K562 (cell line): ENCODE measurements around the gene LAMC1. TPM values are rescaled to one million over a fixed set of nuclear protein-coding genes. Genes with fewer than 3 reads are reported as not detected.

Experiments used
- ATAC-seq: fragments of 200-7000 bp; cut with Tn5 transposase; 3 replicates; pipeline ENCODE4 v1.9.1; 2020; ENCODE audit warnings: moderate library complexity
- BruUV-seq: library from RNA; stranded (reverse); fragments of 400-500 nt; replicated peaks from 2 replicates; lab custom pipeline; 2021; lab: Mats Ljungman, UMichigan
- CTCF ChIA-PET: fragments of 300-600 bp; formaldehyde crosslinking; extraction: SDS; loops from one replicate; lab custom pipeline; 2021; ENCODE audit warnings: low intra/inter-chr PET ratio; lab: Yijun Ruan, JAX
- POLR2A ChIA-PET: fragments of 300-600, 350-650 bp; sonication (Branson Sonifier 250); formaldehyde crosslinking; extraction: SDS; loops from one replicate; lab custom pipeline; 2021; ENCODE audit warnings: antibody characterized with exemption, inconsistent platforms; lab: Yijun Ruan, JAX
- DNase-seq, 4 experiments: peaks; one replicate each; pipeline versions ENCODE4 v3.0.0 to v3.0.0-alpha.2; 2011 to 2018; ENCODE audit warnings: low spot score in 3 of 4, mixed read lengths in 3 of 4; ENCODE audit errors: extremely low read depth in 1 of 4
- FAIRE-seq: peaks from 2 replicates; lab custom pipeline; 2011; peaks lifted over from hg19 to GRCh38; lab: Jason Lieb, UNC
- H2AFZ ChIP-seq: 2 replicates; pipeline ENCODE4 v1.6.0; 2011; ENCODE audit warnings: low read depth, low read length, control low read depth, inconsistent platforms
- H3K27ac ChIP-seq: fragments of 200-600 bp; 3 replicates; pipeline ENCODE4 v1.8.0; 2011; ENCODE audit warnings: low read depth, mild to moderate bottlenecking, control low read depth, inconsistent platforms, low read length, moderate library complexity, mixed read lengths; ENCODE audit errors: extremely low read depth
- H3K27me3 ChIP-seq, 2 experiments: fragments of 300-600 bp in 1 of 2; 2 replicates in 1 of 2; 3 replicates in 1 of 2; pipeline versions ENCODE4 v1.6.0 to v1.8.0; 2011; ENCODE audit warnings: inconsistent platforms in 2 of 2, low read length in 2 of 2, mild to moderate bottlenecking in 1 of 2, mixed read lengths in 1 of 2, moderate library complexity in 1 of 2; ENCODE audit not compliant: control insufficient read depth in 2 of 2, insufficient read depth in 2 of 2
- H3K36me3 ChIP-seq: fragments of 300-600 bp; 3 replicates; pipeline ENCODE4 v1.8.0; 2011; ENCODE audit warnings: mild to moderate bottlenecking, low read length, inconsistent platforms; ENCODE audit not compliant: control insufficient read depth, insufficient read depth
- H3K4me1 ChIP-seq, 2 experiments: fragments of 200-600 bp in 1 of 2; replicated peaks in 1 of 2; 2 replicates in 1 of 2; 3 replicates in 1 of 2; pipeline versions ENCODE4 v1.5.1 to v1.8.0; 2011; ENCODE audit warnings: inconsistent platforms in 2 of 2, low read length in 2 of 2, mild to moderate bottlenecking in 1 of 2, mixed read lengths in 1 of 2, moderate library complexity in 1 of 2; ENCODE audit not compliant: control insufficient read depth in 2 of 2, insufficient read depth in 2 of 2
- H3K4me2 ChIP-seq: 2 replicates; pipeline ENCODE4 v1.6.1; 2011; ENCODE audit warnings: low read length, control low read depth, inconsistent platforms, mixed read lengths; ENCODE audit not compliant: insufficient read depth
- H3K4me3 ChIP-seq: fragments of 200-600 bp; sonication (generic), shearing (Covaris generic); 2 replicates; pipeline ENCODE4 v1.5.1; 2016; ENCODE audit warnings: control low read depth, inconsistent platforms
- H3K79me2 ChIP-seq: fragments of 200-600 bp; 3 replicates; pipeline ENCODE4 v1.8.0; 2011; ENCODE audit warnings: low read length, inconsistent platforms; ENCODE audit not compliant: control insufficient read depth, insufficient read depth
- H3K9ac ChIP-seq, 2 experiments: 2 replicates each; pipeline versions ENCODE4 v1.6.0 to v1.6.1; 2011; ENCODE audit warnings: low read depth in 2 of 2, low read length in 2 of 2, control low read depth in 1 of 2, inconsistent platforms in 1 of 2, mild to moderate bottlenecking in 1 of 2, mixed read lengths in 1 of 2; ENCODE audit not compliant: insufficient read depth in 1 of 2
- H3K9me1 ChIP-seq: one replicate; pipeline ENCODE4 v1.6.0; 2011; ENCODE audit warnings: inconsistent platforms, mild to moderate bottlenecking, low read length, moderate library complexity; ENCODE audit not compliant: control insufficient read depth, insufficient read depth
- H3K9me3 ChIP-seq: replicated peaks from 2 replicates; pipeline ENCODE4 v1.5.1; 2011; ENCODE audit warnings: low read depth, low read length, inconsistent platforms; ENCODE audit not compliant: control insufficient read depth, insufficient read depth
- H4K20me1 ChIP-seq: replicated peaks from 2 replicates; pipeline ENCODE4 v1.6.1; 2011; ENCODE audit warnings: low read length, inconsistent platforms, mixed read lengths; ENCODE audit not compliant: control insufficient read depth, insufficient read depth
- BHLHE40 ChIP-seq: IDR thresholded peaks from 2 replicates; pipeline ENCODE4 v1.6.1; 2011; ENCODE audit warnings: low read length, improper control_type of control experiment
- CBFA2T2 ChIP-seq: fragments of 450-650 bp; conservative IDR thresholded peaks from 2 replicates; pipeline ENCODE4 v1.6.1; 2017; ENCODE audit warnings: mild to moderate bottlenecking
- ELF4 ChIP-seq: fragments of 450-650 bp; formaldehyde crosslinking; IDR thresholded peaks from 2 replicates; pipeline ENCODE4 v1.4.0; 2022; ENCODE audit warnings: missing genetic modification characterization
- EP300 ChIP-seq: IDR thresholded peaks from 2 replicates; pipeline ENCODE4 v1.6.1; 2012; ENCODE audit warnings: low read length, improper control_type of control experiment
- L3MBTL2 ChIP-seq: fragments of 450-650 bp; IDR thresholded peaks from 2 replicates; pipeline ENCODE4 v1.6.1; 2016; ENCODE audit warnings: mild to moderate bottlenecking, moderate library complexity
- MNT ChIP-seq, 2 experiments: fragments of 450-650 bp; conservative IDR thresholded peaks; 2 replicates each; pipeline ENCODE4 v1.6.1; 2017; ENCODE audit warnings: mild to moderate bottlenecking in 2 of 2, moderate library complexity in 2 of 2
- STAT6 ChIP-seq: sonication (generic); formaldehyde crosslinking; IDR thresholded peaks from 2 replicates; pipeline ENCODE4 v1.8.1; 2023; ENCODE audit warnings: mild to moderate bottlenecking, missing genetic modification reagents
- TAL1 ChIP-seq: fragments of 450-650 bp; IDR thresholded peaks from 2 replicates; pipeline ENCODE4 v1.6.1; 2016; ENCODE audit warnings: mild to moderate bottlenecking
- WHSC1 ChIP-seq: IDR thresholded peaks from one replicate; pipeline ENCODE4 v1.6.1; 2012; ENCODE audit warnings: low read length, control low read depth, inconsistent platforms
- ZNF764 ChIP-seq: fragments of 250-450 bp; sonication (Bioruptor Pico); IDR thresholded peaks from 2 replicates; pipeline ENCODE4 v1.4.0; 2020; ENCODE audit warnings: low read depth, mild to moderate bottlenecking, moderate library complexity
- ZSCAN32 ChIP-seq: fragments of 450-650 bp; formaldehyde crosslinking; IDR thresholded peaks from 2 replicates; pipeline ENCODE4 v1.4.0; 2020; ENCODE audit warnings: mild to moderate bottlenecking, moderate library complexity
- WGBS: fragments of 100-300 bp; shearing (Covaris generic); methylation state at CpG from one replicate; pipeline ENCODE4 v1.1.6; 2016; ENCODE audit warnings: low coverage, mixed read lengths; ENCODE audit not compliant: insufficient coverage; ENCODE audit errors: missing lambda C conversion rate; 5-methylcytosine and 5-hydroxymethylcytosine counted together
- in situ Hi-C: fragments of 300-500 bp; cut with MboI; formaldehyde crosslinking; loops from 4 replicates; pipeline ENCODE4 v1.15.0; 2018; ENCODE audit warnings: inconsistent platforms, mixed read lengths
- intact Hi-C: fragments of 100-400 bp; cut with micrococcal nuclease; formaldehyde crosslinking; loops from 2 replicates; pipeline ENCODE4 v1.14.2; 2022
- polyA plus RNA-seq, 8 experiments: library from polyadenylated mRNA; depleted of rRNA in 4 of 8; stranded (reverse) in 5 of 8; unstranded in 3 of 8; fragments of >200 nt; fragmentation: Nextera tagmentation in 2 of 8; fragmentation: Illumina TruSeq in 1 of 8; extraction: Ambion mirVana in 2 of 8; extraction: Trizol in 1 of 8; gene quantifications; 2 replicates each; pipeline versions ENCODE4 v1.2.1 to v1.2.3, GENCODE V29; 2011 to 2014; ENCODE audit warnings: inconsistent platforms in 1 of 8, missing spikeins in 1 of 8
- total RNA-seq, 7 experiments: library from RNA; depleted of rRNA in 6 of 7; stranded (reverse); fragments of >200 nt in 6 of 7; fragmentation: Illumina TruSeq in 2 of 7; extraction: Trizol in 2 of 7; gene quantifications; 2 replicates each; pipeline versions ENCODE4 v1.2.1 to v1.2.3, GENCODE V29; 2011 to 2021; ENCODE audit warnings: low replicate concordance in 1 of 7
- TF ChIP-seq, protein P1 (sequence below), 2 experiments: fragments of 450-650 bp in 1 of 2; sonication (generic) in 1 of 2; formaldehyde crosslinking in 1 of 2; IDR thresholded peaks in 1 of 2; conservative IDR thresholded peaks in 1 of 2; 2 replicates each; pipeline versions ENCODE4 v1.6.1 to v1.8.1; 2016 to 2023; ENCODE audit warnings: mild to moderate bottlenecking in 2 of 2, moderate library complexity in 2 of 2, inconsistent platforms in 1 of 2, missing genetic modification reagents in 1 of 2
- TF ChIP-seq, protein P2 (sequence below): IDR thresholded peaks from 3 replicates; pipeline ENCODE4 v1.6.1; 2011; ENCODE audit warnings: borderline replicate concordance, mild to moderate bottlenecking; ENCODE audit not compliant: insufficient read length, insufficient read depth

LAMC1 gene
- total and polyA plus RNA-seq, 9 of the 15 experiments (the other 6 are each of a cell fraction or from before 2014, with no cell fraction given) = 0.07 to 0.71 (median 0.13) TPM; not detected in 2

GRCh38 chr1:183023601-183024316 is 539 bp downstream of the LAMC1 start (continued):
- no peak for TF ChIP-seq L3MBTL2
- TF ChIP-seq ELF4 = no peak

DNA sequence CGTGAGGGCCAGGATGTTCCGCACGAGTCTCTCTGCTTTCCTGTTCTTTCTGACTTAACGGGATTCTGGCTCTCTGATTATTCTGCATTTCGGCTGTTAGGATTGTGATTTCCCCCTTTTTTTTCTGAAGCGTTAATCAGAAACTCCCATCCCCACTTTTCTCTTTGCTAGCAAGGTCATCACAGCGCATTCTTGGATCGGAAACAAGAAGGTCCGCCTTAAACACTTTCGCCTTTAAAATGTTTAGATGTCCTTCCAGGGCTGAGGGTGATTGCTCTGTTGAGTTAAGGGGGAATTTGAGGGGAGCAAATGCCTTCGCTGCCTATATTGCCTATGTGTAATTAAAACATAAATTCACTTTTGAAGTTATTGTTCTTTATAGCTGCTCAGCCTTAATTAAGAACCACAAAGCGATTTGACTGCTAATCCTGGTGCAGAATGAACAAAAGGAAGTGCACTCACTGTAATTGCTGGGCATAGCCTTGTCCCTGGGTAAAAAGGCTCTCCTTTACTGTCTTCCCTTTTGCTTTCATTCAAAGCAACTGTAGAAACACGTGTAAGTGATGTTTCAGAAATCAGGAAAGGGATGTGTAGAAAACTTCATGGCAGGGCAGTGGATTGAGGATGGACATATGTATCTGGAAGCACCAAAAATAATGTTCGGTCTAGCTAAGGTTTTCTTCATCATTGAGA is 1.2 kb downstream of the LAMC1 start:
- ATAC-seq = no peak
- intact Hi-C loops = no loop called here
- no peaks in the 10 kb centered on the region for H3K9me3 ChIP-seq
- H3K79me2 ChIP-seq = no peaks in the 10 kb centered on the region
- H4K20me1 ChIP-seq = no peaks in the 10 kb centered on the region
- peaks cover 7 to 17% of the 10 kb centered on the region in 2 experiments; a peak in 4 of 5 replicates for H3K4me1 ChIP-seq
- H3K4me2 ChIP-seq = no peak overlapping the region
- no peak overlapping the region for H3K4me3 ChIP-seq
- no peak overlapping the region for H3K27ac ChIP-seq
- no peaks in the 10 kb centered on the region for H3K9me1 ChIP-seq
- H2AFZ ChIP-seq = no peak overlapping the region
- ChIA-PET CTCF (no interaction called here), POLR2A (interaction anchor here (0.7 to 0.8 kb wide), 2 partner anchors 10 to 30 kb away, joined by 3 read pairs; no protein-coding TSS in a partner anchor)
- peaks cover 35 to 42% of the 10 kb centered on the region in 2 experiments for H3K27me3 ChIP-seq
- H3K36me3 ChIP-seq = no peaks in the 10 kb centered on the region
- WGBS = 22% methylated on average over 14 of the region's 14 CpGs
- FAIRE-seq = no peak
- in situ Hi-C loops = no loop called here
- no TSS peak for BruUV-seq
- DNase-seq = no peak
- no peak overlapping the region for H3K9ac ChIP-seq
- no peak for TF ChIP-seq TAL1
- TF ChIP-seq CBFA2T2 = no peak
- no peak for TF ChIP-seq BHLHE40
- no peak for TF ChIP-seq WHSC1
- TF ChIP-seq ZNF764 (CRISPR knock-in tag) = no peak
- no peak for TF ChIP-seq ZSCAN32 (CRISPR knock-in tag)
- TF ChIP-seq, protein P1, sequence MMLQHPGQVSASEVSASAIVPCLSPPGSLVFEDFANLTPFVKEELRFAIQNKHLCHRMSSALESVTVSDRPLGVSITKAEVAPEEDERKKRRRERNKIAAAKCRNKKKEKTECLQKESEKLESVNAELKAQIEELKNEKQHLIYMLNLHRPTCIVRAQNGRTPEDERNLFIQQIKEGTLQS (IDR thresholded peaks at IDR 0.05) = no peak
- TF ChIP-seq, protein P1 (CRISPR knock-in tag; conservative IDR thresholded peaks at IDR 0.05) = no peak
- TF ChIP-seq MNT (conservative IDR thresholded peaks at IDR 0.05) = no peak
- TF ChIP-seq STAT6 (CRISPR knock-in tag) = no peak
- TF ChIP-seq, protein P2, sequence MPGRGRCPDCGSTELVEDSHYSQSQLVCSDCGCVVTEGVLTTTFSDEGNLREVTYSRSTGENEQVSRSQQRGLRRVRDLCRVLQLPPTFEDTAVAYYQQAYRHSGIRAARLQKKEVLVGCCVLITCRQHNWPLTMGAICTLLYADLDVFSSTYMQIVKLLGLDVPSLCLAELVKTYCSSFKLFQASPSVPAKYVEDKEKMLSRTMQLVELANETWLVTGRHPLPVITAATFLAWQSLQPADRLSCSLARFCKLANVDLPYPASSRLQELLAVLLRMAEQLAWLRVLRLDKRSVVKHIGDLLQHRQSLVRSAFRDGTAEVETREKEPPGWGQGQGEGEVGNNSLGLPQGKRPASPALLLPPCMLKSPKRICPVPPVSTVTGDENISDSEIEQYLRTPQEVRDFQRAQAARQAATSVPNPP = no peak
- TF ChIP-seq EP300 = no peak
